Common myeloid progenitor, CD34-positive (primary cell): ENCODE results near the gene C4orf33.
A peak's percentile ranks its signal among the peaks of the same experiment; 100 is the strongest.

Experiments used
- CTCF ChIA-PET: fragments of 350-600 bp; sonication (Branson Sonifier 250); formaldehyde crosslinking; loops from one replicate; lab custom pipeline; 2021; ENCODE audit warnings: antibody characterized with exemption; lab: Charles Lee
- POLR2A ChIA-PET: fragments of 350-600 bp; sonication (Branson Sonifier 250); formaldehyde crosslinking; loops from one replicate; lab custom pipeline; 2021; ENCODE audit warnings: antibody characterized with exemption; lab: Charles Lee
- DNase-seq, 3 donors: peaks; one replicate each; pipeline versions ENCODE4 v3.0.0 to v3.0.0-alpha.2; 2013
- H3K27ac ChIP-seq, 2 experiments: 1 replicate in 1 of 2; 2 replicates in 1 of 2; pipeline ENCODE4 v1.7.0; 2013; ENCODE audit warnings: inconsistent platforms in 2 of 2, low read length in 2 of 2, mild to moderate bottlenecking in 2 of 2, low read depth in 1 of 2, moderate library complexity in 1 of 2; ENCODE audit not compliant: severe bottlenecking in 2 of 2, insufficient read depth in 1 of 2, poor library complexity in 1 of 2
- H3K27me3 ChIP-seq, 5 experiments: replicated peaks in 2 of 5; 1 replicate in 3 of 5; 2 replicates in 2 of 5; pipeline versions ENCODE4 v1.6.1 to v1.7.0; 2013; ENCODE audit warnings: low read length in 4 of 5, mild to moderate bottlenecking in 2 of 5, moderate library complexity in 2 of 5, inconsistent platforms in 1 of 5; ENCODE audit not compliant: insufficient read depth in 5 of 5, control insufficient read depth in 4 of 5
- H3K36me3 ChIP-seq, 4 experiments: 1 replicate in 2 of 4; 2 replicates in 2 of 4; pipeline versions ENCODE4 v1.6.1 to v1.7.0; 2013; ENCODE audit warnings: low read length in 3 of 4, control low read depth in 1 of 4, mild to moderate bottlenecking in 1 of 4; ENCODE audit not compliant: control insufficient read depth in 4 of 4, insufficient read depth in 4 of 4
- H3K4me1 ChIP-seq, 4 experiments: 1 replicate in 3 of 4; 2 replicates in 1 of 4; pipeline versions ENCODE4 v1.6.1 to v1.7.1; 2013; ENCODE audit warnings: low read length in 3 of 4, mild to moderate bottlenecking in 3 of 4, control low read depth in 1 of 4, inconsistent platforms in 1 of 4, moderate library complexity in 1 of 4; ENCODE audit not compliant: control insufficient read depth in 4 of 4, insufficient read depth in 4 of 4; ENCODE audit errors: control extremely low read depth in 1 of 4
- H3K4me3 ChIP-seq, 7 experiments: 1 replicate in 4 of 7; 2 replicates in 3 of 7; pipeline versions ENCODE4 v1.5.1 to v1.7.0; 2013; ENCODE audit warnings: mild to moderate bottlenecking in 7 of 7, low read length in 6 of 7, moderate library complexity in 6 of 7, inconsistent platforms in 2 of 7, low read depth in 2 of 7, control low read depth in 1 of 7; ENCODE audit not compliant: insufficient read depth in 4 of 7, control insufficient read depth in 1 of 7; ENCODE audit errors: extremely low read depth in 1 of 7
- H3K9me3 ChIP-seq, 5 experiments: 1 replicate in 4 of 5; 2 replicates in 1 of 5; pipeline versions ENCODE4 v1.6.1 to v1.7.1; 2013; ENCODE audit warnings: low read length in 4 of 5, mild to moderate bottlenecking in 2 of 5, inconsistent platforms in 1 of 5, low read depth in 1 of 5, moderate library complexity in 1 of 5; ENCODE audit not compliant: control insufficient read depth in 4 of 5, insufficient read depth in 2 of 5; ENCODE audit errors: control extremely low read depth in 1 of 5
- WGBS: methylation state at CpG from one replicate; pipeline ENCODE4 v1.1.5; 2013; ENCODE audit not compliant: insufficient coverage; 5-methylcytosine and 5-hydroxymethylcytosine counted together

Gene C4orf33

DNA sequence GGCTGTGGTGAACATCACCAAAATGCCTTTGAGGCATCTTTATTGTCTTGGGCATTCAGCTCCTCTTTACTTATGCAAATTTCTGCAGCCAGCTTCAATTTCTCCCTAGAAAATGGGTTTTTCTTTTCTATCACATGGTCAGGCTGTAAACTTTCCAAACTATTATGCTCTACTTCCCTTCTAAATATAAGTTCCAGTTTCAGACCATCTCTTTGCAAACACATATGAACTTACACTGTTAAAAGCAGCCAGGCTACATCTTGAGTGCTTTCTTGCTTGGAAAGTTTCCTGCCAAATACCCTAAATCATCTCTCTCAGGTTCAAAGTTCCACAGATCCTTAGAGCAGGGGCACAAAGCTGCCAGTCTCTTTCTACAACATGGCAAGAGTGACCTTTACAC, 15.8 kb upstream of the C4orf33 start:
- no peak for DNase-seq
- CTCF ChIA-PET = no interaction called here
- no peak overlapping the region for H3K4me3 ChIP-seq
- peaks cover 17 to 56% (median 27%) of the 10 kb centered on the region in 4 experiments for H3K36me3 ChIP-seq
- H3K4me1 ChIP-seq = no peaks in the 10 kb centered on the region
- H3K27ac ChIP-seq = no peak overlapping the region
- POLR2A ChIA-PET = no interaction called here
- peaks cover 5 to 36% (median 24%) of the 10 kb centered on the region in 5 experiments for H3K9me3 ChIP-seq
- no peaks in the 10 kb centered on the region for H3K27me3 ChIP-seq

DNA sequence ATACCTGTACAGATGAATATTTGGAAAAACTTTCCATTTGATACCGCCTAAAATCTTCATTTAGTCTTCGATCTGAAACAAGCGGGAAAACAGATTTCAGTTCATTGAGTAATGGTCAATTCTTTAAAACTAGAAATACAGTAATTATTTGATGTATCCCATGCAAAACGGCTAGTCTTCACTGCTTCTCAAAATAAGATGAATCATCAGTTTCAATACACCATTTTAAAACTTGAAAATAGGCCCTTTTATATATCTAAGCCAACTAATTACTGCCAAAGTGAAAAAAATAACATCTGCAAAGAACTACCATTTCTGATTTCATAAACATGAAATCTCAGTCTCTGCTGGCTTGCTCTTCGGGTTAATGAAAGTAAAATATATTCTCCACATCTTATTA, 13.7 kb upstream of the C4orf33 start:
- peaks cover 4 to 38% (median 26%) of the 10 kb centered on the region in 5 experiments for H3K9me3 ChIP-seq
- no peak for DNase-seq
- H3K4me3 ChIP-seq = no peak overlapping the region
- H3K27me3 ChIP-seq = no peaks in the 10 kb centered on the region
- no peaks in the 10 kb centered on the region for H3K4me1 ChIP-seq
- no peak overlapping the region for H3K27ac ChIP-seq
- no CpG with 5 or more reads among the region's 5 CpGs for WGBS
- CTCF ChIA-PET = no interaction called here
- POLR2A ChIA-PET = no interaction called here
- H3K36me3 ChIP-seq = peaks cover 17 to 52% (median 27%) of the 10 kb centered on the region in 4 experiments

DNA sequence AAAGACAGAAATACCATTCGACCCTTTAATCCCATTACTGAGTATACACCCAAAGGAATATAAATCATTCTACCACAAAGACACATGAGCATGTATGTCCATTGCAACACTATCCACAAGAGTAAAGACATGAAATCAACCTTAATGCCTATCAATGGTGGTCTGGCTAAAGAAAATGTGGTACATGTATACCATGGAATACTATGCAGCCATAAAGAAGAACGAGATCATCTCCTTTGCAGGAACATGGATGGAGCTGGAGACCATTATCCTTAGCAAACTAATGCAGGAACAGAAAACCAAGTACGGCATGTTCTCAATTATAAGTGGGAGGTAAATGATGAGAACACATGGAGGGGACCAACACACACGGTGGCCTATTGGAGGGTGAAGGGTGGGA, 10.5 kb upstream of the C4orf33 start:
- Histone ChIP-seq H3K36me3 (peaks cover 6 to 24% (median 11%) of the 10 kb centered on the region in 4 experiments), H3K27me3 (no peaks in the 10 kb centered on the region), H3K4me3 (no peak overlapping the region), H3K4me1 (no peaks in the 10 kb centered on the region), H3K9me3 (peaks cover 0 to 18% (median 12%) of the 10 kb centered on the region in 5 experiments), H3K27ac (no peak overlapping the region)
- POLR2A ChIA-PET = no interaction called here
- DNase-seq = no peak
- CTCF ChIA-PET = no interaction called here
- WGBS = 100% methylated on average over 2 of the region's 4 CpGs

DNA sequence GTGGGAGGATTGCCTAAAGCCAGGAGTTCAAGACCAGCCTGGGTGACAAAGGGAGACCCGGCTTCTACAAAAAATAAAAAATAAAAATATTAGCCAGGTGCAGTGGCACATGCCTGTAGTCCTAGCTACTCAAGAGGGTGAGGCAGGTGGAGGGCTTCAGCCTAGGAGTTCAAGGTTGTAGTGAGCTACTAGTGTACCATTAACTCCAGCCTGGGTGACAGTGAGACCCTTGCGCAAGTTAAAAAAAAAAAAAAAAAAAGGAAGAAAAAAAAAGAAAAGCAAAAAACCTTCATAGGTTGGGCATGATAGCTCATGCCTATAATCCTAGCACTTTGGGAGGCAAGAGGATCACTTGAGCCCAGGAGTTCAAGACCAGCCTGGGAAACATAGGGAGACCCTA, 8.4 kb upstream of the C4orf33 start:
- DNase-seq = no peak
- POLR2A ChIA-PET = no interaction called here
- peaks cover 0 to 7% (median 0%) of the 10 kb centered on the region in 4 experiments for H3K36me3 ChIP-seq
- peaks cover 9 to 18% (median 15%) of the 10 kb centered on the region in 4 experiments for H3K4me1 ChIP-seq
- H3K4me3 ChIP-seq = no peak overlapping the region
- no peaks in the 10 kb centered on the region for H3K27me3 ChIP-seq
- H3K27ac ChIP-seq = no peak overlapping the region
- CTCF ChIA-PET = no interaction called here
- H3K9me3 ChIP-seq = peaks cover 0 to 11% (median 6%) of the 10 kb centered on the region in 5 experiments
- no CpG with 5 or more reads among the region's 2 CpGs for WGBS

DNA sequence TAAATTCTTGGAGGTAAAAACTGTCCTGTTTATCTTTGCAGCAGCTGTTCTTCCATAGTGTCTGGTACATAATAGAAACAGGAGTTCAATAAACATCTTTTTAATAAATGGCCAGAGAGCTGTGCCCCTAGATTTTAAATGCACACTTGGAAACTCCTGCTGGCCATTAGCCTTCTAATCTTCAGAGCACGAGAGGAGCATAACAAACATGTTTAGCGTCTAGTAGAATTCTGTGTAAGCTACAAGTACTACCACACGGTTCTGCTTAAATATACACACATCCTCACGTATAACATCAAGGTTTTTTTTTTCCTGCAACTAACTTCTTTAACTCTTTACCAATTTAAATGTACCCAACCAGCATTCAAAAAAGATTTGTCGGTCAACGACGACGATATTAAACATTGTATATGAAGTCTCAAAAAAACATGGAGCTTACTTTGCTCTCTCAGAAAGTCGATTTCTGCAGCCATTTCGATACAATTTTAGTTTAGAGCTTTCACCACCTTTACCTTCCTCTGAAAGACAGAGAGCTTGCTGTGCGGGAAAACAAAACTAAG, 3.2 kb upstream of the C4orf33 start:
- Histone ChIP-seq H3K36me3 (no peaks in the 10 kb centered on the region), H3K27me3 (no peaks in the 10 kb centered on the region), H3K4me1 (peaks cover 10 to 41% (median 27%) of the 10 kb centered on the region in 4 experiments), H3K4me3 (peak overlapping the region; percentile 84 to 99 (median 98)), H3K9me3 (no peaks in the 10 kb centered on the region), H3K27ac (peak overlapping the region; percentile 86 to 98)
- WGBS = 0% methylated on average over 11 of the region's 11 CpGs
- peak in 2 of 3 donors; percentile 18 to 49 for DNase-seq
- CTCF ChIA-PET = no interaction called here
- POLR2A ChIA-PET = interaction anchor here (0.7 kb wide), 1 partner anchor 234 kb away, joined by 6 read pairs; no protein-coding TSS in a partner anchor

DNA sequence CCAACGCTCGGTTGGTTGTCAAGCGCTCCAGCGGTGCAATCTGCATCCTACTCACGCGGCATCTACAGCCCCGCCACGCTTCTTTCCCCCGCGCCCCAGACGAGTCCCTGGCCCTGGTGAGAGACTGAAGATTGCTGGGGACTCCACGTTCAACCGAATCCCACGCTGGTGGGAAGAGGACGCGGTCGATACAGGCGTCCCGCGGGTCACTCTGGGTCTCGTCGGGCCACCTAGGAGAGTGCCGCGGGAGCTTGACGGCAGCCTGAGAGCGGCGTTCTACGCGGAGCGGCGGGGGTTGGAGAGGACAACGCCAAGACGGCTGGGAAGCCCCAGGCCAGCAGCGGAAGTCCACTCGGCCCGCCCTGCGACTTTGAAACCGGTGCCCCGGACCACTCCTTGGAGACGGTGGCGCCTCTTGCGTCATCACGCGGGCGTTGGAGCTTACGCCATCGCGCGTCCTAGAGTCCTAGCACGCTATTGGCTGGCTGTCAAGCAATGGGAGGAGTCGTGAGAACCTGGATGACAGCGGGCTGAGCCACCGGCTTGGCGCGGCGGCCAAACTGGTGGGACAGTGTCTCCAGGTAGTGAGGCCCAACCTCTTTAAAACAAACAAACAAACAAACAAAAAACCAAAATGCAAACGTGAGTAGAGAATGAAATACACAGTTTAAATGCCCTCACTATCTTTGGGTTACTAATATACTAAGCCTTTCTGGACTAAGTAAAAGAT, 2.6 kb upstream of the C4orf33 start, which contains the start of gene SCLT1:
SCLT1 (minus strand) TSS at position 349 of the 730 bp plus-strand sequence. CDS start 436 bp downstream, outside the sequence.
- peaks cover 10 to 41% (median 27%) of the 10 kb centered on the region in 4 experiments for H3K4me1 ChIP-seq
- ChIA-PET CTCF (interaction anchor here (1.1 kb wide), 1 partner anchor 281 kb away, joined by 3 read pairs; no protein-coding TSS in a partner anchor), POLR2A (no interaction called here)
- peak within 1 kb of the TSS; percentile 84 to 99 (median 98) for H3K4me3 ChIP-seq
- H3K27me3 ChIP-seq = no peaks in the 10 kb centered on the region
- WGBS = 0% methylated on average over 38 of the region's 57 CpGs
- H3K9me3 ChIP-seq = no peaks in the 10 kb centered on the region
- peak; percentile 96 to 99 (median 98) for DNase-seq
- H3K27ac ChIP-seq = peak within 1 kb of the TSS; percentile 86 to 98
- no peaks in the 10 kb centered on the region for H3K36me3 ChIP-seq

DNA sequence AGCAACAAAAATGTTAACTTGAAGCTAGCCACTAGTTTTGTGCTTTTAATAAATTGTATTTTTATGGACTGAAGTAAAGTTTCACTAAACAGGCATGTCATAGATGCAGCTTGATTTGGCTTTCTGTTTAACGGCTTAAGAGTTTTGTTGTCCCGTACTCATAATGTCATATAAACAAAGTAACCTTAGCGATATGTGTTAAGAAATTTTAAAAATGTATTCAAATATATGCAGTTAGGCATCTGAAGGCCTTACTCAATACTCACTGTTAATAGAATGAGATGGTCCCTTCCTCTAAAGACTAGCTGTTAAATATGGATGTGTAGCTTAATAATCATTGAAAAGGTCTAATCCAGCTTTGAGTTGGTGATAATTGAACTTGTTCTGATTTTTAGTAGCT, 1.6 kb upstream of the C4orf33 start:
- no peaks in the 10 kb centered on the region for H3K9me3 ChIP-seq
- H3K27me3 ChIP-seq = no peaks in the 10 kb centered on the region
- ChIA-PET POLR2A (no interaction called here), CTCF (interaction anchor here (1.1 kb wide), 1 partner anchor 282 kb away, joined by 3 read pairs; no protein-coding TSS in a partner anchor)
- DNase-seq = peak in 2 of 3 donors; percentile 38 to 45
- H3K4me3 ChIP-seq = peak overlapping the region in 4 of 7 experiments; percentile 84 to 99 (median 92)
- no CpG with 5 or more reads among the region's 3 CpGs for whole genome bisulfite sequencing
- peaks cover 10 to 41% (median 27%) of the 10 kb centered on the region in 4 experiments for H3K4me1 ChIP-seq
- H3K27ac ChIP-seq = peak overlapping the region; percentile 86 to 98
- no peaks in the 10 kb centered on the region for H3K36me3 ChIP-seq
